SHP77 (cell line): ENCODE measurements around the gene SUPT20HL1.

ENCODE experiments used
- DNase-seq, 2 experiments: peaks; one replicate each; lab custom pipeline; 2025; lab: John Stamatoyannopoulos, UW

SUPT20HL1 gene

DNA sequence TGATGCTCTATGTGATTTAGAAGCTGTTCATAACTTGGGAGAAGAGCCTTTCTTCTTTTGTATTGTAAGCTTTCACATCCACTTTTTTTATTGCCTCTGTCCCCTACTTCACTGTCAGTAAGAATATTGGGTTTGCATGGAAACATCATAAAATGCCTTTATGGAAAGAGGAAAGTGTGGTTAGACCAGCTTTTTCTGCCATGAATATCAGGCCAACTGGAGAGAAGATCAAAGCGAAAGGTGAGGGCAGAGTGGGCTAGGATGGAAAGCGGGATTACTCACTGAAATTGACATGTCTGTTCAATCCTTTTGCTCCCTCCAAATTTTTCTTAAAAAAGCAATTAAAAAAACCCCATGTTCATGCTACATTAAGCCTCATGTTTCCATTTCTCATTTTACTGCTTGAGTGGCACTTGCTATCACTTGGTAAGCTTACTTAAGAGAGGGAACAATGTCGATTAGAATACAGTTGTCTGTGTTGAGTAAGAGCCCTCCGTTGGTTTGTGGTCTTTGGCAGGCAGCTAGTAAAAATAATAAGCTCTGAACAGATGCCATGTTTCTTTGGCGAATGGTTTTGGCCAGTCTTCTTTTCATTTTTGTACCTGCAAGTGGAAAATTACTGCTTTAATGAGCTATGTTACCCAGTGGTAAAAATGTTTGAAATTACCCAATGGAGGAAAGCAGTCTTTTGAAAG lies 35.9 kb downstream of the SUPT20HL1 start:
- DNase-seq, result peak in 1 of 2 experiments; percentile 16

DNA sequence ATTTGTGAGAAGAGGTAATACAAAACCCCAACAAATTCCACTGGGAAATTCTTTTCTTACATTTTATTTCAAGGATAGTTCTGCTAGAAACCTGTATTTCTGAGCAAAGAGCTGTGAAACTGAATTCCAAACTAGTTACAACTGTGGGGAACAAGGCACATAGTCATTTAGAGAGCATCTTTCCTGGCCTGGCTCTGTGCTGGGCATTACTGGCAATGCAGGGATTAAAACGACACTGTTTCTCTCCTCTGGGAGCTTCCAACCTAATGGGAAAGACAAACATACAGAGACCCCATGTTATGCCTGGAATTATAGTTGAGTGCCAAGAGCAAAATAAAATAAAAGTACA lies 36.5 kb downstream of the SUPT20HL1 start:
- no peak for DNase-seq

DNA sequence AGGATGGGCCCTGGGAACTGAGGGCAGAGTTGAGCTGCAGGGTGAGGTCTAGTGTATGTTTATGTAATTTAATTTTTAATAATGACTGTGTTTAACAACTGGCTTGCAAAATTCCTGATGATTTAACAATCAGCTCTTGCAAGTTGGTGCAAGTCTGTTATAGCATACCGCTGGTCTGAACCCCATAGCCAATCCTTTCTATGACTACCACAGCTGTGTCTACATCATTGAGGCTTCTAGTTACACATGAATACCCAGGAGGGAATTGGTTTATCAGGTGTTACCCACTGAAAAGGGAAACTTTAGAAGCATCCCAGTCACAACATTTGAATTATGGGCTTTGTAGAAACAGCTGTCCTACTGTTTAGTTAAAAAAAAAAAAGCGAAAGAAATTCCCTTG lies 38.3 kb downstream of the SUPT20HL1 start:
- peak; percentile 9 to 37 for DNase-seq

DNA sequence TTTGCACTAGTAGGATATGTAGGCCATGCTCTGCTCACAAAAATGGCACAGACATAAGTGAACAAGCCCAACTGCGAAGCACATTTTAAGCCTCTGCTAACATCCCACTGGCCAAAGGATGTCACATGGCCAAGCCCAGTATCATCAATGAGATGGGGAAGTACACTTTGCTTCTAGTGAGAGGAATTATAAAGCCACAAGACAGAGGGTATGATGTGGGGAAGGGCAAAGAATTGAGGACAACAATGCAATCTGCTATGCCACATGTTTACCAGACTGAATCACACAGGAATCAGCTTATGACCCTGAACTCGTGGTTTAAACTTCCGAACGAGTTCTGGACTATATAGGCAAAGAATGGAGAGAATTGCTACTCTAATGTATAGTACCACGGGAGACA lies 39.1 kb downstream of the SUPT20HL1 start:
- no peak for DNase-seq

DNA sequence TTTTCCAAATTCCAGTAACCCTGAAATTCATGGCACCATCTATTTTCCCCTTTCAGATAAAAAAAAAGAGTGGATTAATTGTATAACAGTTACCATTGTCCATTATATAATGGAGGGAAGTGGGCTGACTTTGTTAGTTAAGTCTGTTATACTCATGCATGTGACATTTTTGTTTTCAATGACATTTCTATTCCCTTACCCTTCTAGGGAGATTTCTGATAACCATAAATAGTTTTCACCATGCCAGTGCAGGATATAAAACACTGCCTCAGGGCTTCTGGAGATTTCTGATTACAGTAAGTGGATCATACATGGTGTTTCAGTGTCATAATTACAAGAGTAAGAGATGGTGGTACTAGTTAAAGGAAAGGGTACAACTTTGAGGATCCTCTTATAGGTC lies 45.5 kb downstream of the SUPT20HL1 start:
- DNase-seq, result no peak
